ENCODE measurements around the gene UBE2C.
A peak's percentile ranks its signal among the peaks of the same experiment; 100 is the strongest.

UBE2C gene

DNA sequence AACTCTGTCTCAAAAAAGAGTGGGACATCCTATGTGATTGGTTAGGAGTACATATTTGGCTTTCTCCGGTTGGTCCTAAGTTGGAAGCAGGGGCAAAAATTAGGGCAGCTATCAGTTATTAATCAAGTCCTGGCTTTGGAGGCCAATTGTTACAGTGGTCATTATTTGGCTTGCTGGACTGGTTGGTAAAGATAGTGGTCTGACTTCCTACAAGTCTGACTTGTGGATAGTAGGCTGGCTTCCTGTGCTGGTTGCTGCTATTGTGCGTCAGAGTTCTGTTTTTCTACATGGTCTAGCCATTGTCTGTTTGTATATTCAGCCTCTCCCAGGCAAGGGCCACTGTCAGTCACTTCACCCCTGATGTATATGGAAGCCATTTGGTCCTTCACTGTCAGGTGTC is 37.8 kb downstream of the UBE2C start:
- H3K4me3 ChIP-seq (ENCODE audit: low read length): no peak overlapping the region
- TF ChIP-seq CTCF (conservative IDR thresholded peaks at IDR 0.05; ENCODE audit: low read length): no peak
- no peak for DNase-seq (ENCODE audit: low read depth)

GRCh38 chr20:45850926-45851325 is 38.5 kb downstream of the UBE2C start:
- H3K4me3 ChIP-seq (ENCODE audit: low read length): no peak overlapping the region
- TF ChIP-seq CTCF (conservative IDR thresholded peaks at IDR 0.05; ENCODE audit: low read length): no peak
- no peak for DNase-seq (ENCODE audit: low read depth)

DNA sequence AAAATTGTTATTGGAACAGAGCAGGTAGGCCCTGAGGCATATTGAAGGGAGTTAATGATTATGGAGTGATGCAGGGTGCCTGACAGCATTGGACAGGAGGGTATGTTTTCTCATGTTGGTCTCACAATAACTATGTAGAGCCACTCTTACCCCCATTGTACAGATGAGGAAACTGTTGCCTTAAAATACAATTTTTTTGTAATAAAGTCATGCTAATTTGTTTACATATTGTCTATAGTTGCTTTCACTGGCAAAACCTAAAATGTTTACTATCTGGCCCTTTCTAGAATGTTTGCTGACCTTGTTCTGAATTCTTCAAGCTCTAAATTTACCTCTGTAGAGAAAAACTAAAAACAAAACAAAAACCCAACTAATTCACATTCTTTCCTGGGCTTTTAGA is 39.1 kb downstream of the UBE2C start:
- no peak overlapping the region for H3K4me3 ChIP-seq (ENCODE audit: low read length)
- DNase-seq (ENCODE audit: low read depth): no peak
- no peak for TF ChIP-seq CTCF (conservative IDR thresholded peaks at IDR 0.05; ENCODE audit: low read length)

GRCh38 chr20:45852326-45852725 is 39.9 kb downstream of the UBE2C start:
- no peak for TF ChIP-seq CTCF (conservative IDR thresholded peaks at IDR 0.05; ENCODE audit: low read length)
- DNase-seq (ENCODE audit: low read depth): no peak
- no peak overlapping the region for H3K4me3 ChIP-seq (ENCODE audit: low read length)

DNA sequence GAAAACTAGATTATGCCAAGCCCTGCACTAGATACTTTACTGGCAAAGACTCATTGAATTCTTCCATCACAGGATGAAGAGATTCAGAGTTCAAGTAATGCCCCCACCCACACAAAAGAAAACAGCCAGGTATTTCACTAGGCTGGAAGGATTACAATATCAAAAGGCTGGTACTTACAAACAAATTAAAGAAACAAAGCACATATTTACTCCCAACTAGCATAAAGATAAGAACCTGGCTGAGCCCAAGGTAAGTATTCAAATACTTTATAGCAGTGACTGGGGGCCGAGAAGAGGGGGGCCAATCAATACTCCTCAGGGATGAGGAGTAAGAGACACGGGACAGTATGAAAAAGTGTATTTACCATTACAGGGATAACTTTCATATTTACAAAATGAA is 41.0 kb downstream of the UBE2C start:
- no peak for DNase-seq (ENCODE audit: low read depth)
- H3K4me3 ChIP-seq (ENCODE audit: low read length): no peak overlapping the region
- no peak for TF ChIP-seq CTCF (conservative IDR thresholded peaks at IDR 0.05; ENCODE audit: low read length)

- H3K4me3 ChIP-seq (ENCODE audit: low read length): peak within 1 kb of the TSS; percentile 92
- no peak for TF ChIP-seq CTCF (conservative IDR thresholded peaks at IDR 0.05; ENCODE audit: low read length)
- peak; percentile 100 for DNase-seq (ENCODE audit: low read depth)
Measured at GRCh38 chr20:45857114-45857881, 44.9 kb downstream of the UBE2C start, which contains the start of the genes ACOT8 and ZSWIM3. Gene ACOT8 (minus strand): TSS chr20:45857392. CDS start chr20:45857315, 77 bp downstream. Gene ZSWIM3 (plus strand): TSS chr20:45857614. CDS start chr20:45857826, 212 bp downstream.

GRCh38 chr20:45857882-45858216 is 45.4 kb downstream of the UBE2C start:
- no peak for DNase-seq (ENCODE audit: low read depth)
- peak overlapping the region; percentile 92 for H3K4me3 ChIP-seq (ENCODE audit: low read length)
- no peak for TF ChIP-seq CTCF (conservative IDR thresholded peaks at IDR 0.05; ENCODE audit: low read length)

Data from AG10803 (cell line).